ENCODE results near the gene HIGD2B.
"Not testable (repeated sequence)": the region's sequence is repeated elsewhere in the genome, so short reads cannot be mapped to it uniquely, and the experiment has no call there.

HIGD2B gene

GRCh38 chr15:72676838-72677237 is 9.1 kb downstream of the HIGD2B start:
- no peak for DNase-seq (ENCODE audit: low read depth in 2 of 2)

GRCh38 chr15:72671525-72671924 is 14.5 kb downstream of the HIGD2B start:
- DNase-seq (ENCODE audit: low read depth in 2 of 2), result no peak

GRCh38 chr15:72670656-72671352 is 15.2 kb downstream of the HIGD2B start:
- peak; percentile 57 to 69 for DNase-seq (ENCODE audit: low read depth in 2 of 2)

- DNase-seq (ENCODE audit: low read depth in 2 of 2), result not testable (repeated sequence)
Observed at GRCh38 chr15:72669803-72670202, 16.2 kb downstream of the HIGD2B start.

GRCh38 chr15:72665706-72666105 is 20.3 kb downstream of the HIGD2B start:
- DNase-seq (ENCODE audit: low read depth in 2 of 2), result not testable (repeated sequence)

GRCh38 chr15:72663931-72664330 is 22.1 kb downstream of the HIGD2B start:
- not testable (repeated sequence) for DNase-seq (ENCODE audit: low read depth in 2 of 2)

GRCh38 chr15:72661081-72661480 is 24.9 kb downstream of the HIGD2B start:
- not testable (repeated sequence) for DNase-seq (ENCODE audit: low read depth in 2 of 2)

- not testable (repeated sequence) for DNase-seq (ENCODE audit: low read depth in 2 of 2)
Observed at GRCh38 chr15:72656014-72656413, 30.0 kb downstream of the HIGD2B start.

- DNase-seq (ENCODE audit: low read depth in 2 of 2), result not testable (repeated sequence)
Observed at GRCh38 chr15:72654397-72654796, 31.6 kb downstream of the HIGD2B start, which contains the start of gene GOLGA6B. GOLGA6B (plus strand) TSS chr15:72654697; CDS start chr15:72654738, 41 bp downstream.

GRCh38 chr15:72648631-72649253 is 37.2 kb downstream of the HIGD2B start:
- not testable (repeated sequence) for DNase-seq (ENCODE audit: low read depth in 2 of 2)

- not testable (repeated sequence) for DNase-seq (ENCODE audit: low read depth in 2 of 2)
Observed at GRCh38 chr15:72642271-72642670, 43.7 kb downstream of the HIGD2B start.

- not testable (repeated sequence) for DNase-seq (ENCODE audit: low read depth in 2 of 2)
Observed at GRCh38 chr15:72639759-72640483, 46.1 kb downstream of the HIGD2B start.

- peak; percentile 48 to 60 for DNase-seq (ENCODE audit: low read depth in 2 of 2)
Observed at GRCh38 chr15:72636519-72637282, 49.3 kb downstream of the HIGD2B start.

GRCh38 chr15:72629068-72629570 is 56.9 kb downstream of the HIGD2B start:
- not testable (repeated sequence) for DNase-seq (ENCODE audit: low read depth in 2 of 2)

GRCh38 chr15:72628249-72629067 is 57.5 kb downstream of the HIGD2B start:
- DNase-seq (ENCODE audit: low read depth in 2 of 2), result not testable (repeated sequence)

- not testable (repeated sequence) for DNase-seq (ENCODE audit: low read depth in 2 of 2)
Observed at GRCh38 chr15:72626153-72626552, 59.8 kb downstream of the HIGD2B start.

All from stimulated activated CD4-positive, alpha-beta T cell treated with anti-CD3 and anti-CD28 coated beads, Interleukin-4, amount 100 ng/mL, for 48 hours (primary cell).